ENCODE data around the gene GSTM1.
A peak's percentile ranks its signal among the peaks of the same experiment; 100 is the strongest.

The GSTM1 gene

DNA sequence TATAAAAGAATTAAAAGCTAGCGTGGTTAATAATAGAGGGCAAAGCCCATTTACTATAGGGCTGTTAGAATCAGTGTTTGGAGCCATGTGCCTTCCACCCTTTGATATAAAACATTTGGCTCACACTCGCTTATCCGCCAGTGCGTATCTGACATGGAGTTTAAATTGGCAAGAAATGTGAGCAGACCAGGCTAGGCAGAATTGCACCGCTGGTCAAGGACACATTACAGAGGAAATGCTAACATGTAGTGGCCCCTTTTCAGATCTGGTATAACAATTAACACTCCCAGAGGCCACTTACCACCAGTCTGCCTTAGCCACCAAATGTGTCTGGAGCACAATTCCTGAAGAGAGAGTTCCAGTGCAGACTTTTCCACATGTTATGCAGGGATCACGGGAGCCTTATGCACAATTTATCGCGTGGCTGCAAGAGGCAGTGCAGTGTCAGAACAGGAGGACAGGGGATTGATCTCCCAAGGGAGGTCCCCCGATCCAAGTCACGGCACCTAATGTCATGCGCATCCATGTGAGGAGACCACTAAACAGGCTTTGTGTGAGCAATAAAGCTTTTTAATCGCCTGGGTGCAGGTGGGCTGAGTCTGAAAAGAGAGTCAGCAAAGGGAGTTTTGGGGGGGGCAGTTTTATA, 39.2 kb downstream of the GSTM1 start:
- no peak for DNase-seq (ENCODE audit: low spot score)

DNA sequence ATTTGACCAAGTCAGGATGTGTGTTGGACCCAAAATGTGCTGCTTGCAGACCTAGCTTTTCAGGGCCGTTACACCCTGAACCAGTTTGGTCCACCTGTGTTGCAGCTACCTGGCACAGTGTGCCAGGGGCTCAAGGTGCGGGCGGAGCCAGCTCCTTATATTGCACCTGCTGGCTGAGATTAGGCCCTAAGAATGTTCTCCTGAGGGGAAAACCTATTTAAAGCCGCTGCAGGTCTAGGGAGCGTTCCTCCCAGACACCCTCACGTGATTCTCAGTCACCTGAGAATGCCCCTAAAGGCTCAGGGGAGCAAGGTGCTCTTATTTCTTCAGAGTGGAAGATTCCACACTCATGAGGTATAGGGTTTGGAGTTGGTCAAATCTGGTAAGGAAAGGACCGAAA, 41.3 kb downstream of the GSTM1 start:
- DNase-seq (ENCODE audit: low spot score) = no peak

DNA sequence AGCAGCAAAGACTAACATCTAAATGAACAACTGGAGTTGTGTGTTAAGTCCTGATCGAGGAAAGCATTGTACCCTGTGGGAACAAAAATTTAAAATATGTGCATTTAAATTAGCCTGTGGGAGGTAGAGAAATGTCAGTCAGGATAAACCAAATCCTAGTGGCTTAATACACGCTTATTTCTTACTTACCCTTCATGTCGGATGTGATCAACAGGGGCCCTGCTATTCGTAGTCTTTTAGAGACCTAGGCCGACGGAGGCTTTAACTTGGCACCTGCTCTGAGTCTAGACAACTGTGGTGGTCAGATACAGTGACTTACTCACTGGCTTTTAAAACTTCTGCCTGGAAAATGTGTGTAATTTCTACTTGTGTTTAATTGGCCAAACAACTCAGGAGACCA, 43.0 kb downstream of the GSTM1 start:
- no peak for DNase-seq (ENCODE audit: low spot score)

DNA sequence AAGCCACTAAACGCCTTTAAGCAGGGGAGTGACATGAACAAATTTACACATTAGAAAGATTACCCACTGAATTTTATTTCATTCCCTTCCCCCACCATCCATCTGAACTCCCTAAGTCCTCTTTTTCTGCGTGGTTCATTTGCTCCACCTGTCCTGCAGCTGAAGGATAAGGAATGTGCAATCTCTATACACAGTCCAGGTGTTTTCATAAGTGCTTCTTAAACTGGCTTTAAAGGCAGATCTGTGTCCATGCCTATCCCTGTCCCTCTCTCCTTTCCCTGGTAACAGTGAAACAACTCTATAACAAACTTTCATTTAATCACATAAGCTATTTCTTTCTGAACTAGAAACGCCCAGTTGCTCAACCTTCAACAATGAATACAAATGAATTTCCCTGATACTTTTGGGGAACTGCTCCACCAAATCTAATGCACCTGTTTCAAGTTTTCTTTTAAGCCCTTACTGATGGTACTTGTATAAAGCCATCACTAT, 44.8 kb downstream of the GSTM1 start:
- no peak for DNase-seq (ENCODE audit: low spot score)

DNA sequence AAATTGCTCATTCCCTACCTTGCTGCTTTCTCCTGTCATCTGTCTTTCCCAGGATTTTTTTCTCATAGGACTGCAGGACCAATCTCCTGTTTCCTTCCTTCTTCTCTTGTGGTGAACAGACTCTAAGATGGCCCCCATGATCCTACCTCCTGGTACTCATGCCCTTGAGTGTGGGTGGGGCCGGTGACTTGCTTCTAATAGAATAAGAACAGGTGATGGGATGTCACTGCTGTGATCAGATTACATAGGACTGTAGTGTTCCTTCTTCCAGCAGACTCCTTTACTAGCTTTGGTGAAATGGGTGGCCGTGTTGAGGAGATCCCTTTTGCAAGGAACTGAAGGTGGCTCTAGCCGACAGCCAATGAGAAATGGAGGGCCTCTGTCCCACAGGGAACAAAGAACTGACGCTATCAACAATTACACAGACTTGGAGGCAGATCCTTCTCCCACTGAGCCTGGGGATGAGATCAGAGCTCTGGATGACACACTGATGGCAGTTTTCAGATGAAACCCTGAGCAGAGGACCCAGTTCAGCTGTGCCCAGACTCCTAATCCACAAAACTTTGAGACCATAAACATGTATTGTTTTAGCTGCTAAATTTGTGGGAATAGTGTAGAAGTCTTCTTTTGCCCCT, 45.7 kb downstream of the GSTM1 start:
- no peak for DNase-seq (ENCODE audit: low spot score)

DNA sequence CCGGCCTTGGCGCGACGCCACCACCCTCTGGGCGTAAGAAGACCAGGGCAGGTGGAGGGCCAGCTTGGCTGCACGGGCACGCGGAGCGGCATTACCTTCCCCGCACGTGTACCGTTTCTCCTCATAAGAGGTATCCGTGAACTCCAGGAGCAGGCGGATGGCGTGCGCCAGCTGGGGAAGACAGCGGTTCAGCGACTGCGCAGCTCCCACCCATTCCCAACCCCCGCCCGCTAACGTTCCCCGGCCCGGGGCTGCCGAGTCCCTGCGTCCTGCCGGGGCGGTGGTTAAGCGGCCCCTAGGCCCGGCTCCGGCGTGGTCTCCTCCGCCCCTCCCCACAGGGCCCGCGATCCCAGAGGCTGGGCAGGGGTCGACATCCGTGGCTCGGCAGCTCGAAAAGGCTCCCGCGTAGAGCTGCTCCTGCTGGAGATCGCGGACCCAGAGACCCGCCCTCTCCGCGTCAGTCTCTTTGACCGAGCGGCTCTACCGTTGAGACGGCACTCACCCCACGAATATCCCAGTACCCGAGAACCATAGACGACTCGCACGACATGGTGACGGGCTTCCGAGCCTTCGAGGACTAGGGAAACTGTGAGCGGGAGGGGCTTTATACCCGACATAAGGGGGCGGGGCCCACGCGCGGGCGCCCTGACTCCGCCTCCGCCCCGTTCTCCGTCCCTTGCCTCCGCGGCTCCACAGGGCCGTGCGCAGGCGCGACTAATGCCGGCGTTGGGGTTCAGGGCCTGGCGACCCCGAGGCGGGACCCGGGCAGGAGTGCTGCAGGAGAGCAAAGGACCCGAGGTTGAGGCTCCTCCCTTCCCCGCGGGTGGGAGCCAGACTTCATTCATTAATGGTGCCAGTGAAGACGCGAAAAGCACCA, 52.4 kb downstream of the GSTM1 start:
- peak; percentile 81 for DNase-seq (ENCODE audit: low spot score)

DNA sequence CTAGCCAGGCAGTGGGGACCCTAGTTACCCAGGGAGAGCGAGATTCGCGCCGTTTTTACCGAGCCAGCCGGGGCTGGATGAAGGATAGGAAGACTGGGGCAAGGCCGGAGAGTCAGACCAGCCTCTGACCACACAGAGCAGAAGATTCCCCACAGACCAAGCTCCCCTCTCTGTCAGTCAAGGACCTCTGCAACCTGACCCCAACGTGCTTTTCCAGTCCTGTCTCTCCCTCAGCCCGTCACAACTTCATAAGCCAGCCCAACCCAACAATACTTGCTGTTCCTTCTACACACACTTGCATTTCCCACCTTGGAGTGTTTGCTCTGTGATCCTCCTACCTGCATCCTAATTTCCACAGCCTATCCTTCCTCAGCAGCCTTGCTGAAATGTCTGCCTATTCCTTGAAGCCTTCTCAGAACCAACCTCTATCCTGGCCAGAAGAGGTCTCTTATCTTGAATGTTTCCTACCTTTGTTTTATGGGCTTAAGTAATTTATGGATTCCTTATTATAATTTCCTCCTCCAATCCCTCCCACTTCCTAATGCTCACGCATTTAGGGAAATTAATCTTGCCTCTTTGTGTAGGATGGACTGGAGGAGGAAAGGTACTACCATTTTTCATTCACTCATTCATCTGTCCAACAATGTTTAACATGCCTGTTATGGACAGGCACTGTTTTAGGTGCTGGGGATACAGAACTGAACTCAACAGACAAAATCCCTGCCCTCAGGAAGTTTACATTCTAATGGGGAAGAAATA, 53.2 kb downstream of the GSTM1 start, which contains the start of gene GSTM3:
Gene GSTM3, minus strand, starts transcription at position 424 of the 759 bp plus-strand sequence. CDS start 751 bp downstream, outside the sequence.
- no peak for DNase-seq (ENCODE audit: low spot score)

Data from HuH-7 (cell line).